Activated naive CD4-positive, alpha-beta T cell treated with anti-CD3 and anti-CD28 coated beads, Interleukin-2, amount 50 U/mL, for 16 hours (primary cell): Measurements from ENCODE around the gene GABPB1.

Experiments used
- DNase-seq: peaks from one replicate; pipeline ENCODE4 v3.0.0-alpha.2; 2020

The GABPB1 gene

GRCh38 chr15:50341616-50342136 is 13.3 kb downstream of the GABPB1 start:
- no peak for DNase-seq

- DNase-seq = no peak
Measured at GRCh38 chr15:50340416-50340815, 14.6 kb downstream of the GABPB1 start.

GRCh38 chr15:50339717-50340116 is 15.3 kb downstream of the GABPB1 start:
- DNase-seq = no peak

GRCh38 chr15:50335251-50335650 is 19.7 kb downstream of the GABPB1 start:
- DNase-seq = no peak

DNA sequence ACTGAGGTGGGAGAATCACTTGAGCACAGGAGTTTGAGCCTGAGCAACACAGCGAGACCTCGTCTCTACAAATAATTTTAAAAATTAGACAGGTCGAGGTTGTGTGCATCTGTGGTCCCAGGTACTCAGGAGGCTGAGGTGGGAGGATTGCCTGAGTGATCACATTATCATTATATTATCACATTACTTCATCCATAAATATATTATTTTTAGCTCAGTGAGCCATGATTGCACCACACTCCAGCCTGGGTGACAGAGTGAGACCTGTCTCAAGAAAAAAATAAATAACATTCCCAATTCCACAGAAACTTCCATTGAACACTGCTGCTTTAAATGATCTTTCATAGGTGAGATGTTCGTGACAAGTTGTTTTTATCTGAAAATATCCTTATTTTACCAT is 21.8 kb downstream of the GABPB1 start:
- no peak for DNase-seq

- DNase-seq = no peak
Measured at GRCh38 chr15:50330921-50331320, 24.1 kb downstream of the GABPB1 start.

DNA sequence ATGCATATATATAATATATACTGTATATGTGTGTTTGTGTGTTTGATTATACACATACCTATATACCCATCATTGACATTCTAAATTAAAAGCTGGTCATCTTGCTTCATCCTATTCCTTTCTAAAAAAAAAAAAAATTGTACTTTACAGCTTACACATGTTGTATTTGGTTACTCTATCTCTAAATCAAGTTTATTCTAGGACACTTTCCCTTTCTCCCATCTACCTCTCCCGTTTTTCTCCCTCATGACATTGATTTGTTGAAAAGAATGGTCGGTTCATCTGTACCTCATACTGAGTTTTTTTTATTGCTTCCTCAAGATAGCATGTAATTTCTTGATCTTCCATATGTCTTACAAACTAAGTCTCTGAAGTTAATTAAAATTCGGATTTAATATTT is 26.9 kb downstream of the GABPB1 start:
- no peak for DNase-seq

- DNase-seq = no peak
Measured at GRCh38 chr15:50321680-50322210, 33.3 kb downstream of the GABPB1 start.

DNA sequence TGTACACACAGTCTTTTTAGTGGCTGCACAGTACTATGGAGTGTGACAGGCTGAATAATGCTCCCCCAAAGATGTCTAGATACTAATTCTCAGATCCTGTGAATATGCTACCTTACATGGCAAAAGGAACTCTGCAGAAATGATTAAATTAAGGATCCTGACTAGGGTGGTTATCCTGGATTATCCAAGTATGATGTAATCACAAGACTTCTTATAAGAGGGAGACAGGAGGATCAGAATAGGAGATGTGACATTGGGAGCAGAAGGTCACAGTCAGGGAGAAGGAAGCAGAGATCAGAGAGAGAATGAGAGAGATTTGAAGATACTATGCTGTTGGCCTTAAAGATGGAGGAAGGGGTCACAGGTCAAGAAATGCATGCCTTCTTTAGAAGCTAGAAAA is 34.5 kb downstream of the GABPB1 start:
- DNase-seq = no peak

DNA sequence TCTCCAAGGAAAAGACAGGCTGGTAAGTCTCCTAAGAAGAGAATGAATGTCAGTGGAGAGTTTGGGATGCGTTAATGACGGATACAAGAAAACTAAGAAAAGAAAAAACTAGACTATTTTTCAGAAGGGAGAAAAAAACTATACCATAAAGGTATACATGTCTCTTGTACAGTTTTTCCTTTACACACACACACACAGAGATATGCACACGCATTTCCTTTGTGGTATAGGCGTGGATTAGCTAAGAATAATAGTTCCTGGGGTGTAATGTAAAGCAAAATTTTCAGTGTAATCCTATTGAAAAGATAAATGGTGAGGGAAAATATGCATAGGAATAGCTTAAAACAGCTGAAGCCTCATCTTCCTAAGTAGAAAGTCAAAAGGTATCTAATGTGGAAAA is 36.3 kb downstream of the GABPB1 start:
- DNase-seq = no peak

- no peak for DNase-seq
Measured at GRCh38 chr15:50315814-50316630, 39.0 kb downstream of the GABPB1 start.

GRCh38 chr15:50312636-50313035 is 42.4 kb downstream of the GABPB1 start:
- no peak for DNase-seq

DNA sequence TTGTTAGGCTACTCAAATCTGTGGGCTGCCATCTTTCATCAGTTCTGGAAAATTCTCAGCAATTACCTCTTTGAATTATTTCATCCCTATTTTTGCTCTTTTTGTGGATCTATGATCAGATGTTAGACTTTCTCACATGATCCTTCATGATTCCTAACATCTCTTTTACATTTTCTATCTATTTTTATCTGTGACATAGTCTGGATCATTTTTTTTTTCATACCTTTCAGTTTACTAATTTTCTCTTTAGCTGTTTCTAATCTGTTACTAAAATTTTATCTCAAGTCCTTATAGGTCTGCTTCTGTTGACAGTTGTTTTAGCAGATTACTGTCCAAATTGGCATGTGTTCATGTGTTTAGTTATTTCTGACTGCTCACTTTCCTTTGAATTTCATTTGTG is 47.2 kb downstream of the GABPB1 start:
- DNase-seq = no peak

- DNase-seq = no peak
Measured at GRCh38 chr15:50304836-50305235, 50.2 kb downstream of the GABPB1 start.

- no peak for DNase-seq
Measured at GRCh38 chr15:50302581-50302980, 52.4 kb downstream of the GABPB1 start.

DNA sequence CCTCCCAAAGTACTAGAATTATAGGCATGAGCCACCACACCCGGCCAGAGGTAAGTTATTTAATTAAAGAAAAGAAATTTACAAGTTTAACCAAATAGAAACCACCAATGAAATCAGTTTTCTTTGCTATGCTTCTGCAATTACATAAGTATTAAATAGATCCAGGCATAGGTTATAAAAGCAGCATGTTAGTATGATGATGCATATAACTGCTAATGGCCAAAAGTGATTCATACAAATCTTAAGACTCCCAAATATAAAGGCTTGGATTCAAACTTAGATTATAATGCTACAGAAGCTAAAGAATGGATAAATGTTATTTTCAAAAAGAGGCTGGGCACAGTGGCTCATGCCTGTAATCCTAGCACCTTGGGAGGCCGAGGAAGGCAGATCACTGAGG is 56.7 kb downstream of the GABPB1 start:
- DNase-seq = no peak

- no peak for DNase-seq
Measured at GRCh38 chr15:50295966-50296365, 59.0 kb downstream of the GABPB1 start.

DNA sequence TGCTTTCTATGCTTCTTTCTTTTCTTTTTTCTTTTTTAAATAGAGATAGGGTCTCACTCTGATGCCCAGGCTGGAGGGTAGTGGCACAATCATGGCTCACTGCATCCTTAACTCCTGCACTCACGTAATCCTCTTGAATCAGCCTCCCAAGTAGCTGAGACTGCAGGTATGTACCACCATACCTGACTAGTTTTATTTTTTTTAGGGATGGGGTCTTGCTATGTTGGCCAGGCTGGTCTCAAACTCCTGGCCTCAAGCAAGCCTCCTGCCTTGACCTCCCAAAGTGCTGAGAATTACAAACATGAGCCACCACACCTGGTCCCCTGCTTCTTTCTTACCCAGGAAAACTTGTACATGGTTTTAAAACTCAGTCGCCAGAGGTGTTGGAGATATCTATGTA is 65.2 kb downstream of the GABPB1 start:
- no peak for DNase-seq

- no peak for DNase-seq
Measured at GRCh38 chr15:50287324-50288116, 67.5 kb downstream of the GABPB1 start.

- no peak for DNase-seq
Measured at GRCh38 chr15:50281427-50281826, 73.6 kb downstream of the GABPB1 start.

GRCh38 chr15:50280271-50280670 is 74.7 kb downstream of the GABPB1 start:
- no peak for DNase-seq

DNA sequence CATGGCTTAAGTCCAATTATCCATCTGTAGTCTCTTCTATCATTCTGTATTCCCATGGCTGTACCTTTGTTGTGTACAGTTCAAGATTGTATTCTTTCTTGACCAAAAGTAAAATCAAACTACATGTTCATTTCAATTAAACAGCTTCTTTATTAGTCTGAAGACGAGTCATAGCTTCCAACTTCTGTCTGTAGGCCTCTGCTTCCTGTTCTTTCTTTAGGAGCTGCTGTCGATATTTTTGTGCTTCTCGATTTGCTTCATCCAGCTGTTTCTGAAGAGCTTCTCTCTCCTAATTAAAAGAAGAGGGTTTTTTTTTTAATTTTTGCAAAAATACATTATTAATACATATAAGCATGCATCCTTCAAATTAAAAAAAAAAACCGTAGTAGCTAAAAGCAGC is 76.5 kb downstream of the GABPB1 start:
- no peak for DNase-seq

- no peak for DNase-seq
Measured at GRCh38 chr15:50277370-50277769, 77.6 kb downstream of the GABPB1 start.

DNA sequence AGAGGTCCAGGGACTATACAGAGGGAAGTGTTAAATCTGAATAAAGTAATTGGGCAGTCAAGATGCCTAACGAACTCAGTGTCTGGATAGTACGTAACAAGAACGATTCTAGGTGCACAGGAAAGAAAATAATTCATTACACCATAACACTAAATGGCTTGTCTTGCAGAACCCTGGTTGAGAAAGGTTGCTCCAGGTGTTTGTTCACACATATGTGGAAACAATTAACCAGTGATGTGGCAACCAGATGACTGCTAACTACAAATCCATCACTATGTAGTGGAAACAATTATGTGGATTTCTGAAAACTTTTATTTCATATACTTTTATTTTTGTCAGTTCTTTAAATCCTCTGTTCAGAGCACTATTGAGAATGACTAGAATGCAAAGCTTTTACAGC is 79.1 kb downstream of the GABPB1 start:
- no peak for DNase-seq
